Measurements from ENCODE around the gene RRM2.

Gene RRM2

GRCh38 chr2:10171006-10171800 lies 48.7 kb downstream of the RRM2 start:
- DNase-seq (ENCODE audit: low read depth in 4 of 4, low spot score in 1 of 4), result no peak

- no peak for DNase-seq (ENCODE audit: low read depth in 4 of 4, low spot score in 1 of 4)
These were observed 49.7 kb downstream of the RRM2 start for GRCh38 chr2:10172033-10172871.

- DNase-seq (ENCODE audit: low read depth in 4 of 4, low spot score in 1 of 4), result no peak
These were observed 50.9 kb downstream of the RRM2 start for GRCh38 chr2:10173258-10174005.

GRCh38 chr2:10174173-10174572 lies 51.6 kb downstream of the RRM2 start:
- DNase-seq (ENCODE audit: low read depth in 4 of 4, low spot score in 1 of 4), result no peak

- DNase-seq (ENCODE audit: low read depth in 4 of 4, low spot score in 1 of 4), result no peak
These were observed 52.9 kb downstream of the RRM2 start for GRCh38 chr2:10175441-10175840.

- DNase-seq (ENCODE audit: low read depth in 4 of 4, low spot score in 1 of 4), result no peak
These were observed 56.2 kb downstream of the RRM2 start for GRCh38 chr2:10178751-10179150.

- no peak for DNase-seq (ENCODE audit: low read depth in 4 of 4, low spot score in 1 of 4)
These were observed 56.9 kb downstream of the RRM2 start for GRCh38 chr2:10179422-10179821.

- DNase-seq (ENCODE audit: low read depth in 4 of 4, low spot score in 1 of 4), result no peak
These were observed 57.7 kb downstream of the RRM2 start for GRCh38 chr2:10180229-10180628.

Data from stimulated activated CD4-positive, alpha-beta T cell treated with anti-CD3 and anti-CD28 coated beads, Interleukin-1b, Interleukin-23, amount 100 ng/mL, for 24 hours (primary cell).